Measurements from ENCODE around the gene AP2B1.
A peak's percentile ranks its signal among the peaks of the same experiment; 100 is the strongest.
"Not testable (repeated sequence)": the region's sequence is repeated elsewhere in the genome, so short reads cannot be mapped to it uniquely, and the experiment has no call there.

AP2B1 gene

DNA sequence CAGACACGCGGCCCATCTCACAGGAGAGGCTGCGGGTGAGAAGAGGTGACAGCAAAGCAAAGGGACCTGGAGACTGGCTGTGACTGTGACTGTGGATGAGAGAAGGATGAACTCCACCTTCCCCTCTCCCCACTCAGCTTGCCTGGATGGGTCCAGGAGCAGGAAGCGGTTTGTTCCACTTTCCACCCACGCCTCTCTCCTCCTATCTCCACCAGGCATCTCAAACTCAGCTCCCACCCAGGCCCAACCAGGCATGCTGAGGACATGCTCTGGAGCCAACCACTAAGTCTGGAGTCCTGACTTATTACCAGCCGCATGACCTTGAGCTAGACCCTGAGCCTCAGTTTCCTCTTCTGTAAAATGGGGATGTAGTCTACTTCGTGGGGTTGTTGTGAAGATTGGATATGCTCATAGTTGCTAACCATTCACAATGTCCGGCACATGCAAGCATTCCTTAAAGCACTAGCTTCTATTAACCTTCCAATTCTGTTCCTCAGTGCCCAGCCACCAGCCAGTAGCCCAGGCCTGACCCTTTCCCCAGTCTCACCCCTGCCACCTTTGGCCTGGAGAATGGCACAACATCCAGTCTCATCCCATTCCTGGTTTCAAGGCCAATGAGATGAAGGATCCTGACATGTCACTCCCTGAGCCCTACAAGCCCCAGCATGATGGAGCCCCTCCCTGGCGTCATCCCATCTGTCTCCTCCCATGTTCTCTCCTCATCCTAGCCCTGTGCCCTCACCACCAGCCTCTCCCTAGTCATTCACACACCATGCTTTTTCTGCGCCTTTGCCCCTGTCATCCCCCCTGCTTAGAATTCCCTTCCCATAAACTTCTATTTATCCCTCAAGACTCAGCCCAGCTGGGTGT is 163.6 kb downstream of the AP2B1 start:
- DNase-seq = no peak

DNA sequence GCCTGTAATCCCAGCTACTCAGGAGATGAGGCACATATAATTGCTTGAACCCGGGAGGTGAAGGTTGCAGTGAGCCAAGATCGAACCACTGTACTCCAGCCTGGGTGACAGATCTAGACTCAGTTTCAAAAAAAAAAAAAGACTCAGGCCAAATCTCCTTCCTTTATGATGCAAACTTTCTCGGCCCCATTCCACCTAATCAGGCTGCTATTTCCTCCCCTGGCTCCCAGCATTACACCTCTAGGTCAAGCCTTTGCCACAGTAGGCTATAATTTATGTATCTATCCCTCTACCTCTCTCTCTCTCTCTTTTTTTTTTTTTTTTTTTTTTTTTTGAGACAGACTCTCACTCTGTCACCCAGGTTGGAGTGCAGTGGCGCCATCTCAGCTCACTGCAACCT is 164.4 kb downstream of the AP2B1 start:
- not testable (repeated sequence) for DNase-seq

DNA sequence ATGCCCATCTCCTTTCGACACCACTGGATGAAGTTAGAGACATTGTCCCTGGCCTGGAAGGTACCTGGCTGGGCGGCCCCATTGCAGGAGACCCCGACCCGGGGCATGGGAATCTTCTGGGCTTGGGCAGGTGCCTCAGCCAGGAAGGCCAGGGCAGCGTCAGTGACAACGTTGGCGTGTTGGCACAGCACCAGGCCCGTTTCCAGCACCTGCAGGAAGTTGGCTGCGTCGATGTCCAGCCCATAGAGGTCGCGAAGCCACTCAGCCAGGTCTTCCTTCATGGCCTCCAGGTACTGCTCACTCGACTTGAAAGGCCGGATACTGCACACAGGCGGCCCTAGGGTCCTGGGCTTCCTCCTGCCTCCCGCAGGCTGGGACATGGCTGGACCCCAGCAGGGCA is 165.3 kb downstream of the AP2B1 start:
- no peak for DNase-seq

DNA sequence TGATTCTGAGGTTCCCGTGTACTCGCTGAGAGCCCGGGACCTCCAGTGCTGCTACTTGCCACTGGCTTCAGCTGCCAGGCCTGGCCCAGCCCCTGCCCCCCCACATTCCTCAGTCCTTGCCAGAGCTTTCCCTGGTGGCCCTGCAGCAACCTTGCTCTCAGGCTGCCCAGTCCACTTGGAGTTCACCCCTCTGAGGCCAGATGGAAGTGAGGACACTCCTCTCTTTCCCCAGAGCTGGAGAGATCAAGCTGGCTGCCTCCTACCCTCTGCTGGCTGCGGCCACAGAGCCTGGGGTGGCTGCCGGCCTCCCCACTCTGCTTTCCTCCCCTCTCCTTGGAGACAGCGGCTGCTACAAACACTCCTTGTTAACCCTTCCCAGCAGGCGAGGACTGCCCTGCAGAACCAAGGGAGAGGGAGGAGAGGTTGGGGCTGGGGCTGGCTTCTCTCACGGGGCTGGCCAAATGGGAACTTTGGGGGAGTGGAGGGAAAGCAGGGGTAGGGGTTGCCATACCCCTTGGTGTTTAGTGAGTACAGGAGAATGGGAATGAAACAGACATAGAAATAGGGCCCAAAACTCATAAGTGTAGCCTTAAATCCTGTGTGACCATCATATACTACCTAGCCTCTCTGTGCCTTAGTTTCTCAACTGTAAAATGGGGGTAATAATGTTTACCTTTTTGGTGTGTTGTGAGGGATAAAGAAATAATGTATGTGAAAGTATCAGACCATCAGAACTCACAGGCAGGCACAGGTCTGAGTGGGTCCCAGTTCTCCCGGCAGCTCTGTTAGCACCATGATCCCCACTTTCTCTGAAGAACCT is 166.0 kb downstream of the AP2B1 start, which contains the start of gene GAS2L2:
Gene GAS2L2 (minus strand): TSS at position 295 of the 820 bp plus-strand sequence. CDS start 389 bp downstream, outside the sequence.
- DNase-seq = no peak

DNA sequence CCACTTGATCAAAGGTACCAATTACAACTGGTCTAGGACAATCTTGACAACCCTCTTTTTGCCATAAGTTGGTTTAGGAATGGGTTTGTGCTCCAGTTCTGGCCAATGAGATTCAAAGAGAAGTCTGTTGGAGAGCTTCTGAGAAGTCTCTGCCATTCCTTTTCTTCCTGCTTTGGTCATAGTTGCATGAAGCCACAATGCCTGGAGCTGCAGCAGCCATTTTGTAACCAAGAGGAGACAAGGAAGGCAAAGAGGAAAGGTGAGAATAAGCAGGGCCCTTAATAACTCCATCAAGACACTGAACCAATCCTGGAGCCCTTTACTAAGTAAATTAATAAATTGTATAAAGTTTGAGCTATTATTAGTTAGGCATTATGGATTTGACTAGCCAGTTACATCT is 170.1 kb downstream of the AP2B1 start:
- no peak for DNase-seq

DNA sequence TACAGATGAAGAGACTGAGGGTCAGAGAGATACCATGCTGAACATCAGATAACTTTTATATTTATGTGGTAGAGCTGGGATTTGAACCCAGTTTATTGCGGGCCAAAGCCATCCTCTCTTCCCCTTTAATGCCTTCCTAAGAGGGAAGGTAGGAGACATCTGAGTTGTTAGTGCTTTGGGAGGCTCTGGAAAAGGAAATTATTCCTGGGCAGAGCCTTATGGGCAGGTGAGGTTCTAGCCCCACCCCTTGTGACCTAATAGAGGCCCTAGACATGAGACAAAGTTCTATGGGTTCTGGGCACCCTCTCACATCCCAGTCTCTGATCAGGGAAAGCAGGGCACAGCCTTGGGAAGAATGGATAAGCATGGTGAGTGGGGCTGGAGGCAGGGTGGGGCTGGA is 173.5 kb downstream of the AP2B1 start, which contains the start of gene C17orf50:
Gene C17orf50 (plus strand): TSS at position 301 of the 400 bp plus-strand sequence. CDS start 55 bp downstream, at position 356.
- DNase-seq = no peak

DNA sequence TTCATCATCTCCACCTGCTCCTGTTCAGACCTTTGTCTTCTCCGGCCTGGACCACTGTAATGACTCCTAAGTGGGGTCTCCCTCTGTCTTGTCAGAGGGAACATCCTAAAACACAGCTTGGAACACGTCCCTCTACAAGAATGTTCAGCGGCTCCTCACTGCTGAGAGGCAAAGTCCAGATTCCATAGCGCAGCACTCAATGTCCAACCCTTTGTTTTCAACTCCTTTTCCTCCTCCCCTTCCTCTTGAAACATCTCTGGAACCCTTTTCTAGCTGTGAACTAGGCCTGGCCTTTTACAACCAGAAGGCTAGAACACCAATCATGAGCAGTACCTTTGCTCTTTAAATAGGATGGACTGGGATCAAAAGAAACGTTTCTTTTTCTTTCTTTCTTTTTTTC is 174.5 kb downstream of the AP2B1 start:
- no peak for DNase-seq

DNA sequence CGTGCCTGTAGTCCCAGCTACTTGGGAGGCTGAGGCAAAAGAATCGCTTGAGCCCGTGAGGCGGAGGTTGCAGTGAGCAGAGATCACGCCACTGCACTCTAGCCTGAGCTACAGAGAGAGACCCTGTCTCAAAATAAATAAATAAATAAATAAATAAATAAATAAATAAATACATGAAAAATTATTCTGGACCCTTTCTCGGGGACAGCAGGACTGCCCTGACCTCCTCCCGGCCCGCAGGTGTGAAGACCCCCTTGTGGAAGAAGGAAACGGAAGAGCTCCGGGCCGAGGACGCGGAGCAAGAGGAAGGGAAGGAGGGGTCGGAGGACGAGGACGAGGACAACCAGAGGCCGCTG is 176.6 kb downstream of the AP2B1 start:
- DNase-seq = no peak

DNA sequence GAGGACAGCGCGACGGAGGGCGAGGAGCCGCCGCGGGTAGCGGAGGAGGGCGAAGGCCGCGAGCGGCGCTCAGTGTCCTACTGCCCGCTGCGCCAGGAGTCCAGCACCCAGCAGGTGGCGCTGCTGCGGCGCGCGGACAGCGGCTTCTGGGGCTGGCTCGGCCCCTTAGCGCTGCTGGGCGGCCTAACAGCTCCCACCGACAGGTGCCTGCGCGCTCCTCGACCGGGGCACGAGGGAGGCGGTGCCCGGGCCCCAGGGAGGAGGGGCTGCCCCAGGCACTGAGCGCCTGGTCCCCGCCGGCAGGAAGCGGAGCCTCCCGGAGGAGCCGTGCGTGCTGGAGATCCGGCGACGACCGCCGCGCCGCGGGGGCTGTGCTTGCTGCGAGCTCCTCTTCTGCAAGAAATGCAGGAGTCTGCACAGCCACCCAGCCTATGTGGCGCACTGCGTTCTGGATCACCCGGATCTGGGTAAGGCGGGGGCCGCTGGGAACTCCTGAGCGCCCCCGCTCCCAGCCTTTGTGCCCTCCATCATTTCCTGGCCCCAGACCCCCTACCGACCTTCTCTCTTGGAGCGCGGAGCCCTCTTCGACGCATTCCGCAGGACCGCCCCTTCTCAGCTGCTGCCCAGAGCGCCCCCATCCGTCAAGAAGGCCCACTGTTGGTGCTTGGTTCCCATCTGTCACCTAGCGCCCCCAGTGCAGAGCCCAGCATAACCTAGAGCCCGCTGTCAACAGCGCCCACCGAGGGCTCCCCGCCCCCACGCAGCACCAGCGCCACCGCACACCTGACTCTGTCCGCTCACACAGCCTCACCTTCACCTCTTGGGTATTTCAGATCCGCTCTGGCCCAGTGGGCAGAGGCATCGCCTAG is 177.2 kb downstream of the AP2B1 start:
- DNase-seq = peak; percentile 91

DNA sequence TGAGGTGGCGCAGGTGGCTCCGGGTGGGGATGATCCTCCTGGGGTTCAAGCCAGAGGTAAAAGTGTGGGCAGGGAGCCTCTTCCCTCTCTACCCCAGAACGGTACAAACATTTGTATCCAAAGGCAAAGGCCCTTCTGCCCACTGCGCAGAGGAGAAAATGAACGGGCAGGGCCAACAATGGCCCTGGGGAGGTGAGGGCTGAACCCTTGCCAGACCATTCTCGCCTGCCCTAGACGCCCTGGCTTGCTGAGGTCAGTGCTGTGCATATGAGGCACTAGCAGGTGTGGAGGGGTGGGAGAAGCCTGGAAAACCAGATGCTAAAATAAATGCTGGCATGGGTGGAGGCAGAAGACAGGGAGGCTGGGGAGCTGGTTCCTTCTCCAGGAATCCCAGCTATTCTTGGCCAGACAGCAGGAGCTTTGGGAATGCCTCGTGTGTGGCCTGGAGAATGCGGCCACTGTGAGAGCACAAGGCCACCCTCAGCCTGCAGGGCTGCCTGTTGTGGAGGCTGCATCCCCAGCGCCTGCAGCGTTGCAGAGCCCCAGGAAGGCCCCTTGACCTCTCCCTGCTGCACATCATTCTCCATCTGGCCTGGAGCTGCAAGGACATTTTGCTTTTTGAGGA is 178.1 kb downstream of the AP2B1 start:
- no peak for DNase-seq

DNA sequence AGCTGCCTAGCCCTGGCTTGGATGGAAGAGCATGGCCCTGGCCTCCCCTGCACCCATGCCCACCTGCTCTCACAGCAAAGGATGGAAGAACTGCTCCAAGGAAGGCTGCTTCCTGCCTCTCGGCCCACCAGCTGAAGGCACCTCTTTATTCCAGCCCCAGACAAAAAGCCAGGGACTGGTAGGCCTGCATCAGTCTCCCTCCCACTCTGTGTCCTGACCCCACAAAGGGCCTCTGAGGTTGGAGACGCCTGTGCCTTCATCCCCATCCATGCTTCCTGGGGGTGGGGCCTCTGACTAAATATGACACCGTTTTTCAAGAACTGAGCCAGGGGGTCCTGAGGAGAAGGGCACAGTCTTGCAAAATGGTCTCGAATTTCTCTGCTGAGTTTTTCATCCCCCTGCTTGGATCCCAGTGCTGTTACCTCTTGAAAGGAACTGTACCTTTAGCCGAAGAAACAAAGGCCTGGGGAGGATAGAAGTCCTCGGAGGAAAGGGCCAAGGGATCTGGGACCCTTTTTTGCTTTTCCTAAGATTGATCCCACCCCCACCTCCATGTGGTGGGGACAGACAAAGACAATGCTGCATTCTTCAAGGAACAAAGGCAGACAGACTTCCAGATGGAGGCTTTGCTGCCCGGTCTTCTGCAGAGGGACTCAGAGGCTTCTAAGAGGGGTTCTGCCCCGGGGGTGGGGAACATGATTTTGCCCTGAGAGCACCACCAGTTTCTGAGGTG is 178.8 kb downstream of the AP2B1 start:
- no peak for DNase-seq

DNA sequence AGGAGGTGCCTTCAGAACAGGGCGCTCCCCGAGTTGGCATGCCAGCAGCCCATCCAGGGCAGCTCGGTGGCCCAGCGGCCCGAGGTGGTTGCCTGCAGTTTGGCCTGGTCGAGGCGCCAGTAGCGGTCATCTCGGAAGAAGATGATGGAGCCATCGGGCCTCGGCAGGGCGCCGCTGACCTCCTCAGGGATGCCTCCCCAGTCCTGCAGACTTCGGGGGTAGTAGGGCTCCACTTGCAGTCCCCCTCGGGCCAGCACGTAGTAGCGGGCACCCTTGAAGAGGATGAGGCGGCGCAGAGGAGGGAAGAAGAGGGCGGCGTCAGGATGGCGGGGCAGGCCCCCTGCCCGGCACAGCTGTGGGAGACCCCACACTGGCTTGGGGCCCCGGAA is 179.4 kb downstream of the AP2B1 start:
- DNase-seq = no peak

DNA sequence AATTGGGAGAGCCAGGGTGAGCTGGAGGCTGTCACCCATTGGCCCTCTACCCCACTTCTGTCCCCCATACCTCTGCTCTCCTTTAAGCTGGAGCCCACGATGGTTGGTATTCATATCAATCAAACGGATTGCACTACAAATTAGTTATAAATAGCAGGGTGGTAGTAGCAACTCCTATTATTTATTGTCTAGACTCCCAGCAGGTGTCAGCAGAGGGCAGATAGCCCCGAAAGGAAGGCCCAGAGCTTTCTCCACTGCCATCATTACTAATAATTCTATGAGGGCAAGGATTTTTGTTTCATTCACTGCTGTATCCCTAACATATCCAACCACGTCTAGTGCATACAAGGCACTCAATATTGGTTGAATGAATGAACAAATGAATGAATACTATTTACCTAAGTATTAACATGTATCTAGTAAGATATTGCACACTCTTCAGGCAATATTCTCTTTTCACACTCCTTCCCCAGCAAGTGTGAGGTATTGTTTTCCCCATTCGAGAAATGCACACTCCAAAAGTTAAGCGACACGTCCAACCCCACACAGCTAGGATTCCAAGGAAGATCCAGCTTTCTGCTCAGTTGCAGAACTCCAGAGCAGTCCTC is 179.9 kb downstream of the AP2B1 start:
- no peak for DNase-seq

DNA sequence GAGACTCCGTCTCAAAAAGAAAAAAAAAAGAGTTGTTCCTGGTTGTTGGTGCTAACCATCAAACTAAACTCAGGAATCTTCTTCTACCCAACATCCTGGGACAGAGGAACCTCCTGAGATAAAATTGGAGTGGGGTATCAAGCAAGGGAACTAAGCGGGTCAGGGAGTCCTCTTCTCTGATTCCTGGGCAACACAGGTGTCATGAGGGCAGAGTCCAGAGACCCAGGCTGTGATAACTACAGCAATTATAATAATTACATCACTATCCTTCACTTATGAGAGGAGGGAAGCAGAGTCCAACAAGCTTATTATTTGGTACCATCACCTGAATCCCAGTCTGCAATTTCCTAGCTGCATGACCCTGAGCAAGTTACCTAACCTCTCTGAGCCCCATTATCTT is 181.7 kb downstream of the AP2B1 start:
- DNase-seq = no peak

DNA sequence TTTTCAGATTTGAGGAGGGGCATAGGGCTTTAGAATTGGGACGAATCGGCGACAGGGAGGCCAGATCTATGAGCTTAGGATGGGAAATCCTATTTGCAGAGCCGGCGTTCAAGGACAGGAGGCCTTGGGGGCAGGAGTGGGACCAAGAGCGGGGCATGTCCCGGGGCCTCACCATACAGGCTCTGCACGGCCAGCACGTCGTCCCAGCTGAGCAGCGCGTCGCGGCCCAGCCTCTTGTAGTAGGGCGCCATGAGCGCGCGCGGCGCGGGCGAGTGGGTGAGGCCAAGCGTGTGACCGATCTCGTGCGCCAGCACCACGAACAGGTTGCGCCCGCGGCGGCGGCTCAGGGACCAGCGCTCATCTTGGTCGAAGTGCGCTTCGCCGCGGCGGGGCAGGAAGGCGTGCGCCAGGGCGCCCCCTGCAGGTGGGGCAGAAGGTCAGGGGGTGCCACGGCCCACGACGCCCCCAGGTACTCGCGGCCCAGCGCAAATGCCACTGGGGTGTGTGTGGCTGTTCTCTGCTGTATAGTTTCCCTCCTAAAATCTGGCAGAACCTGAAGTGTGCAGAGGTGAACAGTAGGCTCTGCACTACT is 182.9 kb downstream of the AP2B1 start:
- DNase-seq = no peak

DNA sequence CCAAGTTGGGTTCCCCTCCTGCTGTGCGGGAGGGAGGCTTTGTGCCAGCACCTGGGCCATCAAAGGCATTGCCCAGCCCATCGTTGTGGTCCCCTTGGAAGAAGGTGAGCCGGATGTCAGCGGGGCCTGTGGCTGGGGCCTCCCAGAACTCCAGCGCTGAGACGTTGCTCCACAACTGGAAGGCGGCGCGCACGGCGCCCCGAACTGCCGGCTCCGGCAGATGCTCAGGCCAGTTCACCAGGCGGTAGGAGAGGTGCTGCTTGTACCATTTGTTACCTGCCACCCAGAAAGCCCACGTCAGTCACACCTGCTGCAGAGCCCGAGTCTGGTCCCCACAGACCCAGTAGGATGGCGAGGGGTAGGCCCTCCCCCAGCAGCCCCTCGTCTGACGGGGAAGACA is 186.0 kb downstream of the AP2B1 start:
- DNase-seq = no peak

DNA sequence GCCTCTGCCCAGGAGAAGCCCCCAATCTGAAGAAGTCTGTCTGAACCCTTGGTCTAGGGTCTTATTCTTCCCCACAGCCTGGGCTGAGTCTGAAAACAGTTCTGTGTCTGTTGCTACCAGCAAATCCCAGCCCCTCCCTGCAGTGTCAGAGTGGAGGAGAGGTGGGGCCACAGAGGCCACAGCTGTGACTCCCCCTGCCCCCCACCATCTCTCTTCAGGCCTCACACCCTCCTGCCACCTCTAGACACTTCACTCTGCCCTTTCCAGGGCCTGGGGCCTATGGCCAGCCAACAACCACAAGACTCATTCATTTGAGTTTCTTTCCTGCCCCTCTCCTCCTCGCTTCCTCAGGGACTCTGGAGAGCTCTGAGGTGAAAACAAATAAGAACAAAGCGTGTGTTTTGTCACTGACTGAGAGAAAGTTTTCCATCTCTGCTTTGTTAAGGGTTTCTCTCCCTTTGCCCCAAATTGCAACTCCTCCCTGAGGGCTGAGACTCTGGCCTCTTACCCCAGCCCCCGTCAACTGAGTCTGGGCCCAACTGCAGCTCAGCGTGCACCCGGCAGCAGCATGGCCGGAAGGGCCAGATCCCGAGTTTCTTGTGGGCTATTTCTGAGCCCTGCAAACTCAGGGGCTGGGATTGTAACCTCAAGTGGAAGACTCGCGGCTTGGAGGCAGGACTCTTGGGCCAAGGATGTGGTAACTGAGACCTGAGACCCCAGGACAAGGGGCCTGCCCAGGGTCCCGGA is 186.7 kb downstream of the AP2B1 start:
- peak; percentile 52 for DNase-seq

DNA sequence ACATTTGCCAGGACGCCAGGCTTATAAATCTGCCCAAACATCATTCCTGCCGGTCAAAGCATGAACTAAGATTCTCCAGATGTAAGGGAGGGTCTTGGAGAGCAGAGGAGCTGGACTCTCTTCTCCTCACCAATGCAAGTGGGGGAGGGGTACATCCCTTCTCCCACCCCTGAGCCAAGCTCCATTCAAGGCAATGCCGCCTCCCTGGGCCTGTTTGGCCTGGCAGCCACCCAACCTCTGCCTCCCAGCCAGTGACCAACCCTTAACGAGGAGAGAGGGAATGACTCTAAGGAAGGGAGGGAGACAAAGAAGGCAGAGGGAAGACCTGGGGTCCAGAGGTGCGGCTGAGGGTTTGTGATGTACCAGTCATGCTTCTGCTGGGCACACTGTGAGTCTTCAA is 187.4 kb downstream of the AP2B1 start:
- DNase-seq = peak; percentile 68

DNA sequence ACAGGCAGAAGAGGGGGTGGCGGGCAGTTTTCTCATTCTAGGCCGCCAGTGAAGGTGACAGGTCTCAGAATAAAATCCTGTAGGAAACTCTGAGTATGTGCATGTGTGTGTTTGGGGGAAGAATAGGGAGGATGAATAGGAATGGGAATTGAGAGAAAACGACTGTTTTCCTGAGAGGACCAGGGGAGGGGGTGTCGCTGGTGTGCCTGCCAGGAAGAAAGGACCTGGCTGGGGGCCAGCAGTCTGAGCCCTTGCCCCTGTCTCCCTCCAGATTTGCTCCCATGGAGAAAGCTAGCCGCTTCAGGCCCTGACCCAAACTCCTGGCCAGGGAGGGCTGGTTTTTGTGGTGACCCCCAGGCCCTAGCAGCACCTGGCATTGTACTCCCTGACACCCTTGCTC is 187.9 kb downstream of the AP2B1 start:
- no peak for DNase-seq

DNA sequence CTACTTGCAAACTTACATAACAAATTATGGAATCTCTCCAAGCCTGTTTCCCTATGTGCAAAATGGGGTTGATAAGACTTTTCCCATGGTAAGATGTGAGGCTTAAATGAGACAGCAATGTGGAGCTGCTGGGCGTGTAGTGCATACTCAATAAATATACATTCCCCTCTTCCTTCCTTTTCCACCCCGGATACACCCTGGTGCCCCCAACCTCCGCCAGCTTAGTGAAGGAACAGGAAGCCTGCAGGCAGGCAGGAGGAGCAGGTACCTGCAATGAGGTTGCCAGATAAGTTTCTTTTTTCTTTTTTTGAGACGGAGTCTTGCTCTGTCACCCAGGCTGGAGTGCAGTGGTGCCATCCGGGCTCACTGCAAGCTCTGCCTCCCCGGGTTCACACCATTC is 188.5 kb downstream of the AP2B1 start:
- no peak for DNase-seq
